GM21717 (cell line): Measurements from ENCODE around the gene ANKS1A.
"Not testable (repeated sequence)": the region's sequence is repeated elsewhere in the genome, so short reads cannot be mapped to it uniquely, and the experiment has no call there.

ENCODE experiments used
- ATAC-seq: cut with Tn5 transposase; IDR thresholded peaks from one replicate; pipeline ENCODE4 v1.9.1; 2021; ENCODE audit warnings: mild to moderate bottlenecking, moderate library complexity; ENCODE audit not compliant: unreplicated experiment

Gene ANKS1A

DNA sequence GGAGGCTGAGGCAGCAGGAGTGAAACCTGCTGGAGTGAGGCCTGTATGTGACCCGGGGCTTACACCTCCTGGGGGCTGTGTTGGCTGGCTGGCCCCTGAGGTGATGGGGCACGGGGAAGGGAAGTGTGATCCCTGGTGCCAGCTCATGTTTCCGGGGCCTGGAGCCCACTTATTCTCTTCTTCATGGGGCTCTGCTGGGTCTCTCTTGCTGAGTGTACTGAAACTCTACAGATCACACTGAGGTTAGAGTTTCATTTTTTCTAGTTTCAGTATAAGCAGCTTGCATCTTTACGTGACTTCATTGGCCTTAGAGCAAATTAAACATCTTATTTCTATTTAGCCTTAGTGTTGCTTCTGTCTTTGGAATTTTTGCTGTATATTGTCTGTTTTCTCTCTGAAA lies 96.2 kb downstream of the ANKS1A start:
- ATAC-seq = no peak

DNA sequence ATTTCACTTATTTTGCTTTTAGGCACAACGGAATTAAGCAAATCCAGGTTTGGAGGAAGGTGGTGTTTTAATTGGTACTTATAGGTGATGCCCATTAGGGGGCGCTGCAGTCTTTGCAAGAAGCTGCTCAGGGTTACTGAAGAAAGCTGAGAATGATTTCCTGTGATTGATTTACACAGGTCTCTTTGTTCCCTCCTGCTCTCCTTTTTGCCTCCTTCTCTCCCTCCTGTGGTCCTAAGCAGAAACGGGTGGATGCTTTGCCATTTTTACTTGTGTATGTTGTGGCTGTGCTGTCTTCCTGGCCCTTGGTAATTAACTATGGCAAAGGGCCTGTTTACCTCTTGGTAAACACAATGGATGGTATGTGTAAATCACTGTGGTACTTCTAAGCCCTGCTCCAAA lies 97.8 kb downstream of the ANKS1A start:
- ATAC-seq = no peak

DNA sequence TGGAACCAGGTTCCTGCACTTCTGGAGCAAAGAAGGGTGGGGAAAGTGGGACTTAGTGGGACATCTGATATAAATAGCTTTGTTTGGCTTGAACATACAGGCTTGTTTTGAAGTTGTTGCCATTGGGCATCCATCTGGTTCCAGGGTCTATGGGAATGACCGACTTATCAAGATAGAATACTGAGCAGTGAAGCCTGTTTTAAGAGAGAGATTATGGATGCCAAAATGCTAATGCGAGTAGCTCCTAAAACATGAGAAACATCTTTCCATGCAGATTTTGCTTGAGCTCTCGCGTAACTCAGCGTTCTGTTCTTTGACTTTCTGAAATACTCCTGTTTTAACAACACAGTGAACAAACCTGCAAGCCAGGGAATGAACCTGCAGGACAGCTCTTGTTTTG lies 98.5 kb downstream of the ANKS1A start:
- ATAC-seq = no peak

DNA sequence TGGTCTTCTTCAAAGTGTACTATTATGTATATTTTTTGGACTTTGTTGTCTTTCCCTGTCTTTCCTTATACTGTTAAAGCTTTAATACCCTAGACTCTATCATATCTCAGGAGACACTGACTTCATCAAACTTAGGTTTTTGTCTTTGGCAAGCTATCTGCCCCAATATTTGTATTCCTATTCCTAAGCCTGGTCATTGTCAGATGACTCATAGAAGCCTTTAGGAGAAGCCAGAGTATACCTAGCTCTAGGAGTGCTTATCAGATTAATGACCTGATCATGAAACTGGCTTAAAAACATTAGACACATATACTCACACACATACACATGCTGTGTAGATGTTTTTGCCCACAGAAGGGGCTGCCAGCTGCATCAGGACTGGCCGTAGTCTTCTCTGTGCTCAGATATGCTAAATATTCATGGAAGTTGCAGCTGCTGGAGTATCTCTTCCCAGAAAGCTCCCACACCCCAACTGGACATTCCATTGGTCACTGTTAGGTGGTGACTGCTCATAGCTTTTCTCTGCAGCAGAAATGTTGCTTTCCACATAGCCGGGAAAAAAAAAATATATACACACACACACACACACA lies 102.0 kb downstream of the ANKS1A start:
- ATAC-seq = no peak

DNA sequence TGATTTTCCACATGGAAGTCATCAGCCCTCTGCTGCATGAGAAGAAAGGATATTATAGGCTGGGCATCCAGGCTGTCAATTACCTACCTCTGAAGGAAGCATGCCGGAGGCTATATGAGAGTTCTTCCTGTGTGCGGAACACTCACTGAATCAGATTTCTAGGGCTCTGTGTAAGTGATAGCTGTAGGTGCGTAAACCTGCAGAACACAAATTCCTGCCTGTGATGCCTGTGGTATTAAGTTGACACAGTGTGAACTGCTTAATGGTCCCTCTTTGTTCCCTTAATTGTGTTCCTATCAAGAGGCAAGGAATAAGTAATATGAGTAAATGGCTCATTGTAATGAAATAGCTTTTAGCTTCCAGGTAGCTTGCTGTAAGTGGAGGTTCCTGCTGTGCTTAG lies 103.3 kb downstream of the ANKS1A start:
- ATAC-seq = no peak

DNA sequence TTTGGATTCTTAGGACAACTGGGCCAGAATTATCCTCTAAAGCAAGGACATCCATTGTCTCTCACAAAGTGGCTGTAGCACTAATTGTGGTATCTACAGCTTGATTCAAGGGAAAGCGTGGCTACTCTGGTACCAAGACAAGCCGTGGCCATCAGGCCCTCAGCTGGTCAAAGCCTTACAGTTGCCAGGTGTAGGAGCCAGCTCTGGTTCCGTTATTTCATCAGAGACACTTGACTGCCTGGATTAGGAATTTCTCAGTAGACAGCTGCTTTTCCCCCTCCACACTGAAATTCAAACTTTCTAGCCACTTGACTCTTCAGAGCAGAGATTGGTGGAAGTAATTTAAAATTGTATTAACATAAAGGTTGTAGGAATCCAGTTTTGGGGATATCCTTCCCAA lies 104.2 kb downstream of the ANKS1A start:
- ATAC-seq = no peak

DNA sequence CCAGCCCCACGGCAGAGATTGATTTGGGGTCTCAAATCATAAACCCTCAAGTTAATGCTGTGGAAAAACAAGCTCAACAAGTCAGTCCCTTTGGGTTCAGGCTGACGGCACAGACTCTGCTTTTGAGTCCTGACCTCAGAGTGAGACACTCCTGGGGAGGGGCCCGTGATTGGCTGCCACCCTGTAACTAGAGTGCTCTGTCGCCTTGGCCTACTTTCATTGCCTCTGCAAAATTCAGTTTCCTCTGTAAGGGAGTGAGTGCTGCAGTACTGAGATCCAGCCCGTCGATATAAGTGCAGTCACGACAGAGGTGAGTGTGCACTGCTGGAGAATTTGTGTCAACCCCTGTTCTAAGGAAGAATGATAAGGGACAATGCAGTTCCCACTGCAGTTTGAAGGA lies 105.6 kb downstream of the ANKS1A start:
- no peak for ATAC-seq

DNA sequence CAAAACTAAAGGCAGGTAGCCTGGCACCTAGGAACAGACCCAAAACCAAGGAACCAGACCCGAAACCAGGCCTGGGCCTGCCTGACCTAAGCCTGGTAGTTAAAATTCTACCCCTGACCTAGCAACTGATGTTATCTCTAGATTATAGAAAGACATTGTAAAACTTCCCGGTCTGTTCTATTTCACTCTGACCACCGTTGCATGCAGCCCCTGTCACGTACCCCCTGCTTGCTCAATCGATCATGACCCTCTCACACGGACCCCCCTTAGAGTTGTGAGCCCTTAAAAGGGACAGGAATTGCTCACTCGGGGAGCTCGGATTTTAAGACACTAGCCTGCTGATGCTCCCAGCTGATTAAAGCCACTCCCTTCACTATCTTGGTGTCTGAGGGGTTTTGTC lies 109.4 kb downstream of the ANKS1A start:
- not testable (repeated sequence) for ATAC-seq

DNA sequence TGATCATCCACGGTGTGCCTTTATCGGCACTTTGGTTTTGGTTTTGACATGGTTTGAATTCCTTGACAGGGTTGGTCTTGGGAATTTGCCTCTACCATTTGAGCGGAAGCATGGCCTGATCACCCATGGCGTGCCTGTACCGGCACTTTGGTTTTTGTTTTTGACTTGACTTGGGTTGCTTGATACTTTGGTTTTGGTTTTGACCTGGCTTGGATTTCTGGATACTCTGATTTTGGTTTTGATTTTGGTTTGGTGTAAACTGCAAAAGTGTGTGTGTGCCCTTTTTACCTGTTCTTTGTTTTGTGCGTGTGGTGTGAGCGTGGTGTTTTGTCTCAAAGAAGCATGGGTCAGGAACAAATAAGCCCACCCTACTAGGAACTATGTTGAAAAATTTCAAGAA lies 110.1 kb downstream of the ANKS1A start:
- ATAC-seq = not testable (repeated sequence)

DNA sequence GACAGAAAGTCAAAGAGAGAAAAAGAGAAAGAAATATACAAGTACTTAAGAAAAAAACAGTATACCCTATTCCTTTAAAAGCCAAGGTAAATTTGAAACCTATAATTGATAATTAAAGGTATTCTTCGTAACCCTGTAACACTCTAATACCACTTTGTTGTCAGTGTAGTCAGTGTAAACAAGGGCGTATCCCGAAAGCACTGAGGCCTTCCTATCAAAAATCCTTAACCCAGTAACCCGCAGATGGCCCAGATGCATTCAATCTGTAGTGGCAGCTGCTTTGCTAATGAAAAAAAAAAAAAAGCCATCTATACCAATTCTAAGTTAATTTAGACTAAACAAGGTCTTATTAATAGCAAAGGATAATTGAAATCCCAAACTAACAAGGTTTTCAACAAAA lies 110.9 kb downstream of the ANKS1A start:
- ATAC-seq = not testable (repeated sequence)

DNA sequence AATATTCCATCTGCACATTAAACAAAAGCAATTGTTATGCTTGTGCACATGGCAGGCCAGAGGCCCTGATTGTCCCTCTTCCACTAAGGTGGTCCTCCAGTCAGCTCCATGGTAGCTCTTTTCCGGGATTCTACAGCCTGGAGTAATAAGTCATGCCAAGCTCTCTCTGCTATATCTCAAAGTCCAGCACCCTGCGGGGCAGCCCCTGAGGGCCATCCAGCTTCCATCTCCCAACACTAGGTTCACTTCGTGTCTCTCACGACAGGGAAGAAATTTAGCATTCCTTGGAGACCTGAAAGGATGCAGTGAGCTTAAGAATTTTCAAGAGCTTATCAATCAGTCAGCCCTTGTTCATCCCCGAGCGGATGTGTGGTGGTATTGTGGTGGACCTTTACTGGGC lies 112.3 kb downstream of the ANKS1A start:
- not testable (repeated sequence) for ATAC-seq

DNA sequence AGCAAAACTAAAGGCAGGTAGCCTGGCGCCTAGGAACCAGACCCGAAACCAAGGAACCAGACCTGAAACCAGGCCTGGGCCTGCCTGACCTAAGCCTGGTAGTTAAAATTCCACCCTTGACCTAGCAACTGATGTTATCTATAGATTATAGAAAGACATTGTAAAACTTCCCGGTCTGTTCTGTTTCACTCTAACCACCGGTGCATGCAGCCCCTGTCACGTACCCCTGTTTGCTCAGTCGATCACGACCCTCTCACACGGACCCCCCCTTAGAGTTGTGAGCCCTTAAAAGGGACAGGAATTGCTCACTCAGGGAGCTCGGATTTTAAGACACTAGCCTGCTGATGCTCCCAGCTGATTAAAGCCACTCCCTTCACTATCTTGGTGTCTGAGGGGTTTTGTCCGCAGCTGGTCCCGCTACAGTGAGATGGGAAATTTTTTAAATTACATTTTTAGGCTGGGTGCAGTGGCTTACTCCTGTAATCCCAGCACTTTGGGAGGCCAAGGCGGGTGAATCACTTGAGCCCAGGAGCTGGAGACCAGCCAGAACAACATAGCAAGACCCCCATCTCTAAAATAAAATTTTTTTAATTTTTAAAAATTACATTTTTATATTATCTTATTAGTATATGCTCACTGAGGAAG lies 115.0 kb downstream of the ANKS1A start:
- ATAC-seq = not testable (repeated sequence)

DNA sequence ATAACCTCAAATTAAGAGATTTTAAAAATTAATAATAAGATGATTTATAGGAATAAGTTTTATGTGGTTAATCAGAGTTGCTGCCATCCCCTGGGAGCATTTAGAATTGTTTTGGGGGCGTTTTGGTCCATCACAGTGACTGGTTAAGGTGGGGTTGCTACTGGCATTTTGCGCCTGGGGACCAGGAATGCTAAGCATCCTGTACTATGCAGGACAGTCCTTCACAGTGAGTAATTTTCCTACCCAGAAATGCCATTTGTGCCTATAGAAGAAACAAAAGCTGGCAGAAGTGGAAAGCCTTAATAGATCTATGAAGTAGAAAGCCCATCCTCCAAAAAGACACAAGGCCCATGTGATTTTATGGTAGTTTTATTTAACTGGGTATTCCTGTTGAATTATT lies 118.0 kb downstream of the ANKS1A start:
- no peak for ATAC-seq

DNA sequence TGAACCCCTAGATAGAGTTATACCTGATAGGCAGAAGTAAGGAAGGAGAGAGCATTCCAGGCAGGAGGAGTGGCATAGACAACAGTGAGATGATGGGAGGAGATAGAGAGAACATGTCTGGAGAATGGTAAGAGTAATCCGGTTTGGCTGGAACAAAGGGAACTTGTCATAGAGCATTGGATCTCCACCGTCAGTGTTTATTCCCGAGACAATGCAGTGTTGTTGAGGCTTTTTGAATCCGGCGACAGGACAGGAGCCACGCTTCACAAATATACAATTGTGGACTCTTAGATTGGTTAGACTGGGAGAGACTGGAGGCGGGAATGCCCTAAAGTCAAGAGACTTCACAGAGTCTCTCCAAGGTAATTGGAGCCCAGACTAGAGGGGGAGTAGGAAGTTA lies 119.8 kb downstream of the ANKS1A start:
- ATAC-seq = no peak

DNA sequence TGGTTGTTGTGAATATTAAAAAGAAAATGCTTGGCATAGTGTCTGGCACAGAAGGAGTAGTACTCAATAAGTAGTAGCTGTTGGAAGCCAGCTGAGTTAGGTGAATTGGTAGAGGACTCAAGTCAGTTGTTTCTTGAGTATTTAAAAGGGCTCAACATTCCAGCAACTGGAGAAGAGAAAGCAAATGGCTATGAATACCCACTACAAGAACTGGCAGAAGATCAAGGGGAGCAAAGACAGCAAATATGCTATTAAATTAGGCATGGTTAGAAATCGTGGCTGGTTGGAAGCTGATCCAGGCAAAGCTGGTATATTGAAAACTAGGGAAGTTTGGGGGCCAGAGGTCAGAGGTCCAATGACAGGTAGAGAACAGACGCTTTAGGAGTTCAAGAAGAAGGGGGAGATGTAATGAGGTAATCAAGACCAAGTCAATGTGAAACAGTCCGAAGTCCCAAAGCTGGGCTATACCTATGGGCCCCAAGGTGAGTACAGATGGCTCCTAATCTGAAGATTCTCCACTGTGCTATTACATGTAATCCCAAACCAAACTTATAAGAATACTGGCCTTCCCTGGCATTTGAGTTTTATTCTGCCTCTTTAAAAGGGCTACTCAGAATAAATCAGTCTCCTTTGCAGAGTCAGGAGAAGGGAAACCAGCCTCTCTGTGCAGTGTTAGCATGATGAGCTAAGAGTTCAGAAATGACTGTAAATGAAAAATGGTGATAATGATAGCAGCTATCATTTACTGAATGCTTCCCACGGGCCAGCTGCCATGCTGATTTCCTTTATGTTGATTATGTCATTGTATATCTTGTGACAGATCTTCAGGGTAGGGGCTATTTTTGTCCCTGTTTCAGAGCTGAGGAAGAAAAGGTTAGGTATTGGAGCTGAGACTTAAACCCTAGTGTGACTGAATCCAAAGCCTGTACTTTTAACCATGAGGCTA lies 122.3 kb downstream of the ANKS1A start:
- ATAC-seq = no peak

DNA sequence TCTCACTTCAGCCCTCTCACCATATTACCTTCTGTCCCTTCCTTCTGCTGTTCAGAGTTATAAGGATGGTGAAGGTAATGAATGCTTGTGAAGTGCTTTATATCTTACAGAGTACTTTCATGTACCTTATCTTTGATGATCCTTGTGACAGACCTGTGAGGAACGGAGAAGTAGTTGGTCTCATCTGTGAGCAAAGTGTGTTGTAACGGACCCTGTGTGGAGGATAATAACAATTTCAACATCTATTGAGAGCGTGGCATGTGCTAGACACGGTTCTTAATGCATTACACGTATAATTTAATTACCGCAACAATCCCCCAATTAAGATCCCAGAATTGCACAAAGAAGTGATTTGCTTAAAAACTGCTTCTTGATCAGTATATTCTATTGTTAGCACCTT lies 124.6 kb downstream of the ANKS1A start:
- ATAC-seq = no peak

DNA sequence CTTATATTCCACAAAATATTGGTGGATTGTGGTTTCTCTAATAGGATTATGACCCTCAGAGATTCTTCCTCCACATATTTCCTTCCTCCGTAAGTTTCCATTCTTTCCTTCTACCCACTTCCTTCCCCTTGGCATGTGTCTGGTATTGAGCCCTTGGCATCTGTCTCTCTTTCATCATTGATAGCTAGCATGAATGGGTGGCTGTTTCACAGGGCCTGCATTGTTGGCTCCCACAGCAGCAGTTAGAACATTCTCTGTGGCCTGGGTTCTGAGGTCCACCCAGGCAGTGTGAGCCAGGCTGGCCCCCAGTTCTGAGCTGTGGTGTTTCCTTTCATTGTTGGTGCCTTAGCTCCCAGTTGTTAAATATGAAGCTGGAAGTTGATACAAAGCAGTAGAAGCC lies 125.3 kb downstream of the ANKS1A start:
- no peak for ATAC-seq

DNA sequence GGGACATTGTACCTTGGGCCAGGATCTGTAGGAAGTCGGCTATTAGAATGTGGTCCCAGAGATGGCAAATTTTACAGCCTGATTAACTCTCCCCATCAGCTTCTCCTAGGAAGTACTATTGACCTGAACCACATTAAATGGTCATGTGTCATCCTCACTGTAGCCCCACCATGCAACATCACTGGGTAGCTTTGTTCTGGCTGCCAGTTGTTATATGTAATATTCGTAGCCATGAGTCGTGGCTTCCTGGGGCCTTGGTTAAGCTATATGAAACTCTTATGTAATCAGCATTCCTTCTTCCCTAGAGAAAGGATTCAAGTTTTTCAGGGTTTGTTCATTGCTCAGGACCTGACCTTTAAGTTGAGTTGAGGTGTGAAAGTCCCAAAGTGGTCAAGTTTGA lies 125.7 kb downstream of the ANKS1A start:
- ATAC-seq = no peak

DNA sequence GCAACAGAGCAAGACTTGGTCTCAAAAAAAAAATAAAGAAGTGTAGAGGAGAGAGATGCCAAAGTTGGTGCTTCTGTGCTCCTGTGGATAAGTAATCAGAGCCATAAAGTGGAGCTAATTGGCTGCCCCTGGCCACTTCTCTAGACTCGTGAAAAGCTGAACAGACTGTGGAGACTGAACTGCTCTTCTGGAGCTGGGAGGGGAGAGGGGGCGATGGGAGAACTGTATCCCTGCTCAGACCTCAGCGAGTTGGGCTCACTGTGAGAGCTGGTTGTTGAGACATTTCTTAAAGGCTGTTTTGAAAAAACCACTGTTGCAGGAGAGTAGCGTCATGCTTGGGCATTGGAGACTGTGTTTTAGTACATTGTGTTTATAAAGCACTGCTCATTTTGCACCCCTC lies 126.4 kb downstream of the ANKS1A start:
- ATAC-seq = no peak

DNA sequence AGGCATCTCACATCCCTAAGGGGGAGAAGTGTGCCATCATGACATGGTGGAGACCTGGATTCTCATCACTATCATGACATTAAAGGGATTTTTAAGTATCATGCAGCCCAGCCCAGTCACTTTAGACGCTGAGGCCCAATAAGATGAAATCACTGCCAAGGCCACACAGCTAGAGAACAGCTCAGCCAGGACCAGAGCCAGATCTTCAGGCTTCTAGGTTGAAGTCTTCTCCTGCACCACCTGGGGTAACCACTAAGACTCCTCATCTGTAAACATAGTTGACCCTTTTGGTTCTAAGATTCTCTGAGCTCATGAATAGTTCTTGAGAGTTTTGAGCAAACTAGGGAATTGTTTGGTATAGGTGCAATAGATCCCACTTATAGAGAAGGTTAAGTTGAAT lies 126.9 kb downstream of the ANKS1A start:
- ATAC-seq = no peak

DNA sequence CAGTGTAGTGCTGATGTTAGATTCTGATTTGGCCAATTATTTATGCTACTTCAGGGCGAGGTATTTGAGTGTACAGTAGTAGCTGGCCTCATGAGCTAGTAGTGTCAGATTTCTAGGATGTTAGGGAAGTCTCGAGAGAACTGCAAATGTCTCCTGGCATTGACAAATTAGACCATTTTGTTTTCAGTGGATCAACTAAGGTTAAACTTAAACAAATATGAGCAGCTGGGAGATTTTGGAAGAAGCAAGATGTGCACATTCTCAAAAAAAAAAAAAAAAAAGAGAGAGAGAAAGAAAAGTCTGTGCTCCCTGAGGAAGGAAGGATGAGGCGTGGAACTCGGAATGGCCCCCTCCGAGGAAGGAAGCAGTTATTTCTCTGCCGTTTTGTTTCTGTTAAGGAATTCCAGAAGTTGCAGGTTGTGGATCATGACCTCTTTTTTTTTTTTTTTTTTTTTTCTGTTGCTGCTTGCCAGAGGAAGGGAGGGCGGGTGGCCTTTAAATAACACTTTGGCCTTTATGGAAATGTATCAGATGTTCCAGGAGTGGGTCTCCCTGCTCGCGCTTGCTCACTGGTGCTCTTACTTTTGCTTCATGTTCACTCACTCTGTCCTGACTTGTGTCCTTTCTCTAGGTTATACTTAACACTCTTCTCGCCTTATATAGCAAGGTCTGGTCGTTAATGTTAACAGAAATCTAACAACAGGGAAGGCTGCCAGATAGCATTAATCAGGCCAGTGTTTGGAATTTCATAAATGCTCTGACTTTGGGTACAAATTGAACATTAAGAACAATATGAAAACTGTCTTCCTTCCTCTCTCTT lies 127.7 kb downstream of the ANKS1A start:
- ATAC-seq = no peak
